Measurements from ENCODE around the gene ZNF337. TPM values are rescaled to one million over a fixed set of nuclear protein-coding genes. Genes with fewer than 3 reads are reported as not detected.
"Not testable (repeated sequence)": the region's sequence is repeated elsewhere in the genome, so short reads cannot be mapped to it uniquely, and the experiment has no call there.

Gene ZNF337
- total RNA-seq, 1 donor from 2014 or later = 16.2 TPM

- H3K4me1 ChIP-seq (ENCODE audit: control insufficient read depth in 3 of 3, insufficient read depth in 3 of 3, low read length in 3 of 3) = no peaks in the 10 kb centered on the region
- no peaks in the 10 kb centered on the region for H3K36me3 ChIP-seq (ENCODE audit: control insufficient read depth in 3 of 3, insufficient read depth in 3 of 3, low read length in 3 of 3)
- no peak overlapping the region for H3K9ac ChIP-seq (ENCODE audit: low read depth in 1 of 3, low read length in 3 of 3)
- H3K27me3 ChIP-seq (ENCODE audit: control insufficient read depth in 3 of 3, insufficient read depth in 3 of 3, low read length in 3 of 3) = no peaks in the 10 kb centered on the region
- H3K4me3 ChIP-seq (ENCODE audit: low read length in 3 of 3) = no peak overlapping the region
- H3K27ac ChIP-seq (ENCODE audit: low read depth, low read length) = no peak overlapping the region
- peaks cover 3 to 8% (median 5%) of the 10 kb centered on the region in 3 donors for H3K9me3 ChIP-seq (ENCODE audit: control insufficient read depth in 3 of 3, low read length in 3 of 3)
Measured at GRCh38 chr20:25725639-25726038, 29.0 kb upstream of the ZNF337 start.

GRCh38 chr20:25723975-25724374, 27.3 kb upstream of the ZNF337 start:
- H3K36me3 ChIP-seq (ENCODE audit: control insufficient read depth in 3 of 3, insufficient read depth in 3 of 3, low read length in 3 of 3) = no peaks in the 10 kb centered on the region
- peaks cover 3 to 8% (median 5%) of the 10 kb centered on the region in 3 donors for H3K9me3 ChIP-seq (ENCODE audit: control insufficient read depth in 3 of 3, low read length in 3 of 3)
- no peak overlapping the region for H3K4me3 ChIP-seq (ENCODE audit: low read length in 3 of 3)
- no peak overlapping the region for H3K27ac ChIP-seq (ENCODE audit: low read depth, low read length)
- no peaks in the 10 kb centered on the region for H3K27me3 ChIP-seq (ENCODE audit: control insufficient read depth in 3 of 3, insufficient read depth in 3 of 3, low read length in 3 of 3)
- H3K9ac ChIP-seq (ENCODE audit: low read depth in 1 of 3, low read length in 3 of 3) = no peak overlapping the region
- no peaks in the 10 kb centered on the region for H3K4me1 ChIP-seq (ENCODE audit: control insufficient read depth in 3 of 3, insufficient read depth in 3 of 3, low read length in 3 of 3)

DNA sequence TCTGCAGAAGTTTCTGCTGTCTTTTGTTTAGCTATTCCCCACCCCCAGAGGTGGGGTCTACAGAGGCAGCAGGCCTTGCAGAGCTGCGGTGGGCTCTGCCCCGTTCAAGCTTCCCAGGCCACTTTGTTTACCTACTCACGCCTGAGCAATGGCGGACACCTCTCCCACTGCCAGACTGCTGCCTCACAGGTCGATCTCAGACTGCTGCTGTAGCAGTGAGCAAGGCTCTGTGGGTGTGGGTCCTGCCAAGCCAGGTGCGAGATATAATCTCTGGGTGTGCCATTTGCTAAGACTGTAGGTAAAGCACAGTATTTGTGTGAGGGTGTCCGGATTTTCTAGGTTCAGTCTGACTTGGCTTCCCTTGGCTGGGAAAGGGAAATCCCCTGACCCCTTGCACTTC, 23.6 kb upstream of the ZNF337 start:
- Histone ChIP-seq H3K36me3 (ENCODE audit: control insufficient read depth in 3 of 3, insufficient read depth in 3 of 3, low read length in 3 of 3) (no peaks in the 10 kb centered on the region), H3K27me3 (ENCODE audit: control insufficient read depth in 3 of 3, insufficient read depth in 3 of 3, low read length in 3 of 3) (no peaks in the 10 kb centered on the region), H3K9ac (ENCODE audit: low read depth in 1 of 3, low read length in 3 of 3) (no peak overlapping the region), H3K4me3 (ENCODE audit: low read length in 3 of 3) (no peak overlapping the region), H3K4me1 (ENCODE audit: control insufficient read depth in 3 of 3, insufficient read depth in 3 of 3, low read length in 3 of 3) (no peaks in the 10 kb centered on the region), H3K27ac (ENCODE audit: low read depth, low read length) (no peak overlapping the region), H3K9me3 (ENCODE audit: control insufficient read depth in 3 of 3, low read length in 3 of 3) (no peaks in the 10 kb centered on the region)

DNA sequence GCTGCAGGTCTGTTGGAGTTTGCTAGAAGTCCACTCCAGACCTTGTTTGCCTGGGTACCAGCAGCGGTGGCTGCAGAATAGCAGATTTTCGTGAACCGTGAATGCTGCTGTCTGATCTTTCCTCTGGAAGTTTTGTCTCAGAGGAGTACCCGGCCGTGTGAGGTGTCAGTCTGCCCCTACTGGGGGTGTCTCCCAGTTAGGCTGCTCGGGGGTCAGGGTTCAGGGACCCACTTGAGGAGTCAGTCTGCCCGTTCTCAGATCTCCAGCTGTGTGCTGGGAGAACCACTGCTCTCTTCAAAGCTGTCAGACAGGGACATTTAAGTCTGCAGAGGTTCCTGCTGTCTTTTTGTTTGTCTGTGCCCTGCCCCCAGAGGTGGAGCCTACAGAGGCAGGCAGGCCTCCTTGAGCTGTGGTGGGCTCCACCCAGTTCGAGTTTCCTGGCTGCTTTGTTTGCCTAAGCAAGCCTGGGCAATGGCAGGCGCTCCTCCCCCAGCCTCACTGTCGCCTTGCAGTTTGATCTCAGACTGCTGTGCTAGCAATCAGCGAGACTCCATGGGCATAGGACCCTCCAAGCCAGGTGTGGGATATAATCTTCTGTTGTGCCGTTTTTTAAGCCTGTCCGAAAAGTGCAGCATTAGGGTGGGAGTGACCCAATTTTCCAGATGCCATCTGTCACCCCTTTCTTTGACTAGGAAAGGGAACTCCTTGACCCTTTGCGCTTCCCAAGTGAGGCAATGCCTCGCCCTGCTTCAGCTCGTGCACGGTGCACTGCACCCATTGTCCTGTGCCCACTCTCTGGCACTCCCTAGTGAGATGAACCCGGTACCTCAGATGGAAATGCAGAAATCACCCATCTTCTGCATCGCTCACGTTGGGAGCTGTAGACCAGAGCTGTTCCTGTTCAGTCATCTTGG, 22.5 kb upstream of the ZNF337 start:
- not testable (repeated sequence) for H3K9me3 ChIP-seq (ENCODE audit: control insufficient read depth in 3 of 3, low read length in 3 of 3); H3K4me3 ChIP-seq (ENCODE audit: low read length in 3 of 3); H3K36me3 ChIP-seq (ENCODE audit: control insufficient read depth in 3 of 3, insufficient read depth in 3 of 3, low read length in 3 of 3); H3K9ac ChIP-seq (ENCODE audit: low read depth in 1 of 3, low read length in 3 of 3); H3K27me3 ChIP-seq (ENCODE audit: control insufficient read depth in 3 of 3, insufficient read depth in 3 of 3, low read length in 3 of 3); H3K4me1 ChIP-seq (ENCODE audit: control insufficient read depth in 3 of 3, insufficient read depth in 3 of 3, low read length in 3 of 3); H3K27ac ChIP-seq (ENCODE audit: low read depth, low read length)

- Histone ChIP-seq H3K36me3 (ENCODE audit: control insufficient read depth in 3 of 3, insufficient read depth in 3 of 3, low read length in 3 of 3) (peaks cover 0 to 2% (median 0%) of the 10 kb centered on the region in 3 donors), H3K9ac (ENCODE audit: low read depth in 1 of 3, low read length in 3 of 3) (no peak overlapping the region), H3K4me3 (ENCODE audit: low read length in 3 of 3) (no peak overlapping the region), H3K9me3 (ENCODE audit: control insufficient read depth in 3 of 3, low read length in 3 of 3) (no peaks in the 10 kb centered on the region), H3K27ac (ENCODE audit: low read depth, low read length) (no peak overlapping the region), H3K4me1 (ENCODE audit: control insufficient read depth in 3 of 3, insufficient read depth in 3 of 3, low read length in 3 of 3) (no peaks in the 10 kb centered on the region), H3K27me3 (ENCODE audit: control insufficient read depth in 3 of 3, insufficient read depth in 3 of 3, low read length in 3 of 3) (no peaks in the 10 kb centered on the region)
Measured at GRCh38 chr20:25707695-25708094, 11.0 kb upstream of the ZNF337 start.

- Histone ChIP-seq H3K4me1 (ENCODE audit: control insufficient read depth in 3 of 3, insufficient read depth in 3 of 3, low read length in 3 of 3) (no peaks in the 10 kb centered on the region), H3K9me3 (ENCODE audit: control insufficient read depth in 3 of 3, low read length in 3 of 3) (no peaks in the 10 kb centered on the region), H3K4me3 (ENCODE audit: low read length in 3 of 3) (no peak overlapping the region), H3K9ac (ENCODE audit: low read depth in 1 of 3, low read length in 3 of 3) (no peak overlapping the region), H3K36me3 (ENCODE audit: control insufficient read depth in 3 of 3, insufficient read depth in 3 of 3, low read length in 3 of 3) (peaks cover 0 to 2% (median 0%) of the 10 kb centered on the region in 3 donors), H3K27ac (ENCODE audit: low read depth, low read length) (no peak overlapping the region), H3K27me3 (ENCODE audit: control insufficient read depth in 3 of 3, insufficient read depth in 3 of 3, low read length in 3 of 3) (no peaks in the 10 kb centered on the region)
Measured at GRCh38 chr20:25706793-25707192, 10.1 kb upstream of the ZNF337 start.

DNA sequence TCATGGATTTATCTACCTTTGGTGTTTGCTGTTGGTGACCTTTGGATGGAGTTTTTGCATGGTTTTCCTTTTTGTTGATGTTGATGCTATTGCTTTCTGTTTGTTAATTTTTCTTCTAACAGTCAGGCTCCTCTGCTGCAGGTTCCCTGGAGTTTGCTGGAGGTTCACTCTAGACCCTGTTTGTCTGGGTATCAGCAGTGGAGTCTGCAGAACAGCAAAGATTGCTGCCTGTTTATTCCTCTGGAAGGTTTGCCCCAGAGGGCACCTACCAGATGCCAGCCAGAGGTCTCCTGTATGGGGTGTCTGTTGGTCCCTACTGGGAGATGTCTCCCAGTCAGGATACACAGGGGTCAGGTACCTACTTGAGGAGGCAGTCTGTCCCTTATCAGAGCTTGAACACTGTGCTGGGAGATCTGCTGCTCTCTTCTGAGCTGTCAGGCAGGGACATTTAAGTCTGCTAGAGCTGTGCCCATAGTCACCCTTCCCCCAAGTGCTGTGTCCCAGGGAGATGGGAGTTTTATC, 9.2 kb upstream of the ZNF337 start:
- Histone ChIP-seq H3K9ac (ENCODE audit: low read depth in 1 of 3, low read length in 3 of 3) (no peak overlapping the region), H3K27ac (ENCODE audit: low read depth, low read length) (no peak overlapping the region), H3K4me3 (ENCODE audit: low read length in 3 of 3) (no peak overlapping the region), H3K4me1 (ENCODE audit: control insufficient read depth in 3 of 3, insufficient read depth in 3 of 3, low read length in 3 of 3) (no peaks in the 10 kb centered on the region), H3K27me3 (ENCODE audit: control insufficient read depth in 3 of 3, insufficient read depth in 3 of 3, low read length in 3 of 3) (no peaks in the 10 kb centered on the region), H3K36me3 (ENCODE audit: control insufficient read depth in 3 of 3, insufficient read depth in 3 of 3, low read length in 3 of 3) (peaks cover 0 to 2% (median 0%) of the 10 kb centered on the region in 3 donors), H3K9me3 (ENCODE audit: control insufficient read depth in 3 of 3, low read length in 3 of 3) (no peaks in the 10 kb centered on the region)

DNA sequence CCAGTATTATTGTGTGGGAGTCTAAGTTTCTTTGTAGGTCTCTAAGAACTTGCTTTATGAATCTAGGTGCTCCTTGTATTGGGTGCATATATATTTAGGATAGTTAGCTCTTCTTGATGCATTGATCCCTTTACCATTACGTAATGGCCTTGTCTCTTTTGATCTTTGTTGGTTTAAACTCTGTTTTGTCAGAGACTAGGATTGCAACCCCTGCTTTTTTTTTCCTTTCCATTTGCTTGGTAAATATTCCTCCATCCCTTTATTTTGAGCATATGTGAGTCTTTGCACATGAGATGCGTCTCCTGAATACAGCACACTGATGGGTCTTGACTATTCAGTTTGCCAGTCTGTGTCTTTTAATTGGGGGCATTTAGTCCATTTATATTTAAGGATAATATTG, 7.7 kb upstream of the ZNF337 start:
- not testable (repeated sequence) for H3K27me3 ChIP-seq (ENCODE audit: control insufficient read depth in 3 of 3, insufficient read depth in 3 of 3, low read length in 3 of 3); H3K4me1 ChIP-seq (ENCODE audit: control insufficient read depth in 3 of 3, insufficient read depth in 3 of 3, low read length in 3 of 3); H3K4me3 ChIP-seq (ENCODE audit: low read length in 3 of 3); H3K9me3 ChIP-seq (ENCODE audit: control insufficient read depth in 3 of 3, low read length in 3 of 3); H3K27ac ChIP-seq (ENCODE audit: low read depth, low read length); H3K36me3 ChIP-seq (ENCODE audit: control insufficient read depth in 3 of 3, insufficient read depth in 3 of 3, low read length in 3 of 3); H3K9ac ChIP-seq (ENCODE audit: low read depth in 1 of 3, low read length in 3 of 3)

- H3K4me3 ChIP-seq (ENCODE audit: low read length in 3 of 3); H3K27me3 ChIP-seq (ENCODE audit: control insufficient read depth in 3 of 3, insufficient read depth in 3 of 3, low read length in 3 of 3); H3K36me3 ChIP-seq (ENCODE audit: control insufficient read depth in 3 of 3, insufficient read depth in 3 of 3, low read length in 3 of 3); H3K9me3 ChIP-seq (ENCODE audit: control insufficient read depth in 3 of 3, low read length in 3 of 3); H3K9ac ChIP-seq (ENCODE audit: low read depth in 1 of 3, low read length in 3 of 3); H3K27ac ChIP-seq (ENCODE audit: low read depth, low read length); H3K4me1 ChIP-seq (ENCODE audit: control insufficient read depth in 3 of 3, insufficient read depth in 3 of 3, low read length in 3 of 3): not testable (repeated sequence)
Measured at GRCh38 chr20:25700835-25701234, 4.2 kb upstream of the ZNF337 start.

- H3K36me3 ChIP-seq (ENCODE audit: control insufficient read depth in 3 of 3, insufficient read depth in 3 of 3, low read length in 3 of 3) = no peaks in the 10 kb centered on the region
- no peak overlapping the region for H3K9ac ChIP-seq (ENCODE audit: low read depth in 1 of 3, low read length in 3 of 3)
- no peaks in the 10 kb centered on the region for H3K9me3 ChIP-seq (ENCODE audit: control insufficient read depth in 3 of 3, low read length in 3 of 3)
- H3K4me1 ChIP-seq (ENCODE audit: control insufficient read depth in 3 of 3, insufficient read depth in 3 of 3, low read length in 3 of 3) = peaks cover 4 to 8% (median 8%) of the 10 kb centered on the region in 3 donors
- no peak overlapping the region for H3K4me3 ChIP-seq (ENCODE audit: low read length in 3 of 3)
- no peaks in the 10 kb centered on the region for H3K27me3 ChIP-seq (ENCODE audit: control insufficient read depth in 3 of 3, insufficient read depth in 3 of 3, low read length in 3 of 3)
- H3K27ac ChIP-seq (ENCODE audit: low read depth, low read length) = no peak overlapping the region
Measured at GRCh38 chr20:25699914-25700313, 3.3 kb upstream of the ZNF337 start.

All from skeletal muscle tissue (tissue), 4 donors.